Measurements from ENCODE around the gene SP2. TPM values are rescaled to one million over a fixed set of nuclear protein-coding genes. Genes with fewer than 3 reads are reported as not detected.
A peak's percentile ranks its signal among the peaks of the same experiment; 100 is the strongest.

Gene SP2
- total RNA-seq, 2 donors from 2014 or later: 15.2 to 15.8 TPM

GRCh38 chr17:47969930-47970724 lies 74.1 kb downstream of the SP2 start:
- intact Hi-C loops (cut with DNase I): loop anchor here (2.0 to 5.0 kb wide), 2 partner anchors 21 to 73 kb away; partner anchors contain the start of gene SP2
- Histone ChIP-seq H3K27me3 (replicated peaks; ENCODE audit: insufficient read depth) (no peaks in the 10 kb centered on the region), H3K27ac (peak overlapping the region; percentile 39 to 59), H3K36me3 (peaks cover 5 to 10% of the 10 kb centered on the region in 2 donors), H3K4me3 (peak overlapping the region in 1 of 2 donors; percentile 15), H3K9me3 (no peaks in the 10 kb centered on the region), H3K4me1 (replicated peaks) (no peaks in the 10 kb centered on the region)
- 51% methylated on average over 15 of the region's 15 CpGs for WGBS
- no peak for DNase-seq (ENCODE audit: low spot score)
- TF ChIP-seq POLR2A (IDR thresholded peaks at IDR 0.05) (no peak), POLR2AphosphoS5 (IDR thresholded peaks at IDR 0.05) (no peak), CTCF (IDR thresholded peaks at IDR 0.05) (no peak)

- WGBS: under 1% methylated on average over 59 of the region's 62 CpGs
- peak within 1 kb of the TSS; percentile 53 to 70 for H3K4me3 ChIP-seq
- intact Hi-C loops (cut with DNase I): loop anchor here (2.0 to 5.0 kb wide), 2 partner anchors 22 to 74 kb away; partner anchors contain the start of gene SP2
Observed at GRCh38 chr17:47970725-47971499, 74.9 kb downstream of the SP2 start, which contains the start of gene CDK5RAP3. Gene CDK5RAP3, plus strand, starts transcription at chr17:47971113. Its CDS starts 34 bp downstream, at chr17:47971147.

GRCh38 chr17:47973541-47973940 lies 77.5 kb downstream of the SP2 start:
- WGBS: 87% methylated on average over 8 of the region's 8 CpGs
- intact Hi-C loops (cut with DNase I): loop anchor here (5.0 kb wide), 1 partner anchor 76 kb away; the partner anchor contains the start of gene SP2

More at GRCh38 chr17:47970725-47971499, 74.9 kb downstream of the SP2 start, which contains the start of gene CDK5RAP3:
- no peaks in the 10 kb centered on the region for H3K4me1 ChIP-seq (replicated peaks)
- H3K27me3 ChIP-seq (replicated peaks; ENCODE audit: insufficient read depth): no peaks in the 10 kb centered on the region
- H3K27ac ChIP-seq: peak within 1 kb of the TSS; percentile 61 to 77
- peak; percentile 100 for DNase-seq (ENCODE audit: low spot score)
- peaks cover 5 to 15% of the 10 kb centered on the region in 2 donors for H3K36me3 ChIP-seq
- peak; percentile 87 for TF ChIP-seq POLR2A (IDR thresholded peaks at IDR 0.05)
- peak; percentile 100 for TF ChIP-seq POLR2AphosphoS5 (IDR thresholded peaks at IDR 0.05)
- TF ChIP-seq CTCF (IDR thresholded peaks at IDR 0.05): peak; percentile 92 to 100 (median 99)
- no peaks in the 10 kb centered on the region for H3K9me3 ChIP-seq

More at GRCh38 chr17:47973541-47973940, 77.5 kb downstream of the SP2 start:
- Histone ChIP-seq H3K9me3 (no peaks in the 10 kb centered on the region), H3K27ac (no peak overlapping the region), H3K4me1 (replicated peaks) (no peaks in the 10 kb centered on the region), H3K4me3 (no peak overlapping the region), H3K27me3 (replicated peaks; ENCODE audit: insufficient read depth) (no peaks in the 10 kb centered on the region), H3K36me3 (peaks cover 5 to 20% of the 10 kb centered on the region in 2 donors)
- no peak for TF ChIP-seq CTCF (IDR thresholded peaks at IDR 0.05)
- TF ChIP-seq POLR2A (IDR thresholded peaks at IDR 0.05): no peak
- TF ChIP-seq POLR2AphosphoS5 (IDR thresholded peaks at IDR 0.05): no peak
- no peak for DNase-seq (ENCODE audit: low spot score)

All from prostate gland (tissue), 2 donors.